Measurements from ENCODE around the gene OR2AJ1. TPM values are rescaled to one million over a fixed set of nuclear protein-coding genes. Genes with fewer than 3 reads are reported as not detected.
A peak's percentile ranks its signal among the peaks of the same experiment; 100 is the strongest.

OR2AJ1 gene, protein sequence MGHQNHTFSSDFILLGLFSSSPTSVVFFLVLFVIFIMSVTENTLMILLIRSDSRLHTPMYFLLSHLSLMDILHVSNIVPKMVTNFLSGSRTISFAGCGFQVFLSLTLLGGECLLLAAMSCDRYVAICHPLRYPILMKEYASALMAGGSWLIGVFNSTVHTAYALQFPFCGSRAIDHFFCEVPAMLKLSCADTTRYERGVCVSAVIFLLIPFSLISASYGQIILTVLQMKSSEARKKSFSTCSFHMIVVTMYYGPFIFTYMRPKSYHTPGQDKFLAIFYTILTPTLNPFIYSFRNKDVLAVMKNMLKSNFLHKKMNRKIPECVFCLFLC
- not detected for total RNA-seq
- long read RNA-seq, result 0 reads

DNA sequence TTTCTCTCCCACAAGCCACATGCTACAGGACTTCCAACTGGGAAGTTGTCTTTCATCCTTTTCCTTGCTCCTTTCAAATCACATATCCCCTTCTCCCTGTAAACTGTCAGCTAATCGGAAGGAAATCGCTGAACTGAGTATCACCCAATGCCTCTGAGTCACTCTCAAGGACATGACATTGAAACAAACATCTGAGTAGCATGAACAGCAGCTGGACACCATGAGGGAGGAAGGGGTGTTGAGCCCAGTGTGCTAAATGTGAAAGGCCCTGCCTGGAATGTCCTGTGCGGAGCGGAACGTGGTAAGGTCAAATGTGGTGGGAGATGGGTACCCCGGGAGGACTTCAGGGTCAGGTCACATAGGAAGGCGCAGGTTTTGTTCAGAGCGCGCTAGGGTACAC lies at the start of gene OR2AJ1:
TSS of gene OR2AJ1 (plus strand) at position 22 of the 400 bp plus-strand sequence. CDS start 8,880 bp downstream, outside the sequence.
- Histone ChIP-seq H3K4me3 (no peak within 1 kb of the TSS), H3K36me3 (no peaks in the 10 kb centered on the region), H3K4me1 (no peaks in the 10 kb centered on the region), H3K27me3 (no peaks in the 10 kb centered on the region), H3K9me3 (no peaks in the 10 kb centered on the region), H3K27ac (no peak within 1 kb of the TSS)
- no peak for ATAC-seq
- TF ChIP-seq, protein P1, sequence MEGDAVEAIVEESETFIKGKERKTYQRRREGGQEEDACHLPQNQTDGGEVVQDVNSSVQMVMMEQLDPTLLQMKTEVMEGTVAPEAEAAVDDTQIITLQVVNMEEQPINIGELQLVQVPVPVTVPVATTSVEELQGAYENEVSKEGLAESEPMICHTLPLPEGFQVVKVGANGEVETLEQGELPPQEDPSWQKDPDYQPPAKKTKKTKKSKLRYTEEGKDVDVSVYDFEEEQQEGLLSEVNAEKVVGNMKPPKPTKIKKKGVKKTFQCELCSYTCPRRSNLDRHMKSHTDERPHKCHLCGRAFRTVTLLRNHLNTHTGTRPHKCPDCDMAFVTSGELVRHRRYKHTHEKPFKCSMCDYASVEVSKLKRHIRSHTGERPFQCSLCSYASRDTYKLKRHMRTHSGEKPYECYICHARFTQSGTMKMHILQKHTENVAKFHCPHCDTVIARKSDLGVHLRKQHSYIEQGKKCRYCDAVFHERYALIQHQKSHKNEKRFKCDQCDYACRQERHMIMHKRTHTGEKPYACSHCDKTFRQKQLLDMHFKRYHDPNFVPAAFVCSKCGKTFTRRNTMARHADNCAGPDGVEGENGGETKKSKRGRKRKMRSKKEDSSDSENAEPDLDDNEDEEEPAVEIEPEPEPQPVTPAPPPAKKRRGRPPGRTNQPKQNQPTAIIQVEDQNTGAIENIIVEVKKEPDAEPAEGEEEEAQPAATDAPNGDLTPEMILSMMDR (IDR thresholded peaks at IDR 0.05), result no peak
- no peak for DNase-seq
- intact Hi-C loops (cut with DNase I), result no loop called here

DNA sequence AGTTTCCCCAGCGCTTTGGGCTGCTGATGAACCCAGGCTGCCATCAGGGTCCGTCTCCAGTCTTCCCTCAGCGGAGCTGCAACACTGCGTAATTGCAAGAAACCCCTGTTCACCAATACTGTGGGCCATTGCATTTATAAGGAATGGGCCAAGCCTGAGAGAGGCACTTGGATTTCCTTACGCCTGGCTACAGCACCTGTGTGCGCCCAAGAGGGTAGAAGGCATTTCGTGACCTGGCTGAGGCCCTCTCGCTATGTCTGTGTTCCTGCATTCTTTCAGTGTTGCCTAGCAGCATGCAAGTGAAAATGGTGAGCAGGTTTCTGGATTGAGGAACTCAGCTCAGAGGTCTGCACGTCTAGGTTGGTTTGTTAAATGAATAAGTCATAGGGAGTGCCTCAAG lies 41.3 kb upstream of the OR2AJ1 start:
- intact Hi-C loops (cut with DNase I), result no loop called here
- H3K27me3 ChIP-seq, result no peaks in the 10 kb centered on the region
- no peaks in the 10 kb centered on the region for H3K36me3 ChIP-seq
- TF ChIP-seq, protein P1 (IDR thresholded peaks at IDR 0.05), result no peak
- ATAC-seq, result no peak
- no peak overlapping the region for H3K4me3 ChIP-seq
- no peaks in the 10 kb centered on the region for H3K9me3 ChIP-seq
- no peak for DNase-seq
- H3K27ac ChIP-seq, result no peak overlapping the region
- H3K4me1 ChIP-seq, result no peaks in the 10 kb centered on the region

DNA sequence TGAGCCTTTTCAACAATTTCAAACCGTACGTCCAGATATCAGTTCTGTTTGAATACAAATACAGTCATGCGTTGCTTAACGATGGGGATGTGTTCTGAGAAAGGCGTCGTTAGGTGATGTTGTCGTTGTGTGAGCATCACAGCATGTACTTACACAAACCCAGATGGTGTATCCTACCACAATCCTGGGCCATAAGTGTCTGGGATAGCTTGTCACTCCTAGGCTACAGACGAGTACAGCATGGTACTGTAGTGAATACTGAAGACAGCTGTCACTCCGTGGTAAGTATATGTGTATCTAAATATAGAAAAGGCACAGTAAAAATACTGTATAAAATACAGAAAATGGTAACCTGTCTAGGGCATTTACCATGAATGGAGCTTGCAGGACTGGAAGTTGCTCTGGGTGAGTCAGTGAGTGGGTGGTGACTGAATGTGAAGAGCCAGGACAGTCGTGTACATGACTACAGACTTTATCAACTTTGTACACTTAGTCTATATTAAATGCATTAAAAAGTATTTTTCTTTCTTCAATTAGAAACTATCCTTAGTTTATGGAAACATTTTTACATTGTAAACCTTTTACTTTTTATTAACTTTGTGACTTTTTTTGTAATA lies 39.8 kb upstream of the OR2AJ1 start:
- ATAC-seq (peak; percentile 35), DNase-seq (no peak)
- Histone ChIP-seq H3K4me1 (no peaks in the 10 kb centered on the region), H3K27ac (no peak overlapping the region), H3K36me3 (no peaks in the 10 kb centered on the region), H3K9me3 (no peaks in the 10 kb centered on the region), H3K4me3 (no peak overlapping the region), H3K27me3 (no peaks in the 10 kb centered on the region)
- TF ChIP-seq, protein P1 (IDR thresholded peaks at IDR 0.05), result no peak
- intact Hi-C loops (cut with DNase I), result no loop called here

DNA sequence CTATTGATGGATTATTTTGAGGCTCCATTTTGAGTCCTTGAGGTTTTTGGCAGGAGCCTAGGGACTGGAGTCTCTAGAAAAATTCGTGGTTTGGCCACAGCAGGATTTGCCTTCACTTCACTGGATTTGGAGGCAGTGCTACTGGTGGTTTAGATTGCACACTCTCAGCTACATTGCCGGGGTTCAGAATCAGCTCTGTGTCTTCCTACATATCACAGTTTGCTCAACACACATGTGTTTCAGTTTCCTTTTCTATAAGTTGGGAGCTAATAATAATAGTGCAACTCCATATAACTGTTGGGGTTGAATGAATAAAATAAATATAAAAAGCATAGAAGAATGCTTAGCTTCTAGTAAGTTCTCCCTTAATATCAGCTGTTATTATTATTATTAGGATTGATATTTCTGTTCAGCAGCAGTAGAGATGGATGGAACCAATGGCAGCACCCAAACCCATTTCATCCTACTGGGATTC lies 29.5 kb upstream of the OR2AJ1 start, which contains the start of gene OR2W3:
TSS of gene OR2W3 (plus strand) at position 425 of the 475 bp plus-strand sequence. CDS start at position 425, 0 bp downstream.
- no peak for ATAC-seq
- no peaks in the 10 kb centered on the region for H3K9me3 ChIP-seq
- no peaks in the 10 kb centered on the region for H3K27me3 ChIP-seq
- TF ChIP-seq, protein P1 (IDR thresholded peaks at IDR 0.05), result no peak
- H3K27ac ChIP-seq, result no peak within 1 kb of the TSS
- no peaks in the 10 kb centered on the region for H3K36me3 ChIP-seq
- no peak for DNase-seq
- H3K4me1 ChIP-seq, result no peaks in the 10 kb centered on the region
- intact Hi-C loops (cut with DNase I), result no loop called here
- no peak within 1 kb of the TSS for H3K4me3 ChIP-seq

DNA sequence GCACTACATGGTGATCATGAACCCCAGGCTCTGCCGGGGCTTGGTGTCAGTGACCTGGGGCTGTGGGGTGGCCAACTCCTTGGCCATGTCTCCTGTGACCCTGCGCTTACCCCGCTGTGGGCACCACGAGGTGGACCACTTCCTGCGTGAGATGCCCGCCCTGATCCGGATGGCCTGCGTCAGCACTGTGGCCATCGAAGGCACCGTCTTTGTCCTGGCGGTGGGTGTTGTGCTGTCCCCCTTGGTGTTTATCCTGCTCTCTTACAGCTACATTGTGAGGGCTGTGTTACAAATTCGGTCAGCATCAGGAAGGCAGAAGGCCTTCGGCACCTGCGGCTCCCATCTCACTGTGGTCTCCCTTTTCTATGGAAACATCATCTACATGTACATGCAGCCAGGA lies 28.7 kb upstream of the OR2AJ1 start:
- peak; percentile 36 for ATAC-seq
- intact Hi-C loops (cut with DNase I), result no loop called here
- Histone ChIP-seq H3K36me3 (no peaks in the 10 kb centered on the region), H3K4me3 (no peak overlapping the region), H3K9me3 (no peaks in the 10 kb centered on the region), H3K4me1 (no peaks in the 10 kb centered on the region), H3K27me3 (no peaks in the 10 kb centered on the region), H3K27ac (no peak overlapping the region)
- TF ChIP-seq, protein P1 (IDR thresholded peaks at IDR 0.05), result no peak
- DNase-seq, result no peak

Data from upper lobe of right lung (tissue), 1 donor.